Liver (tissue), 9 donors: Measurements from ENCODE around the gene CTXND1. TPM values are rescaled to one million over a fixed set of nuclear protein-coding genes. Genes with fewer than 3 reads are reported as not detected.
A peak's percentile ranks its signal among the peaks of the same experiment; 100 is the strongest.

Experiments
- DNase-seq: peaks from one replicate; pipeline ENCODE4 v3.0.0-alpha.2; 2017; ENCODE audit warnings: low spot score
- H3K27ac ChIP-seq, 2 donors: one replicate each; pipeline ENCODE4 v1.7.0; 2013; ENCODE audit warnings: inconsistent platforms in 2 of 2, low read length in 2 of 2, control low read depth in 1 of 2, low read depth in 1 of 2, mild to moderate bottlenecking in 1 of 2
- H3K27me3 ChIP-seq, 4 donors: one replicate each; pipeline versions ENCODE4 v1.6.1 to v1.7.0; 2013; ENCODE audit warnings: low read length in 3 of 4, inconsistent platforms in 1 of 4, mild to moderate bottlenecking in 1 of 4, moderate library complexity in 1 of 4; ENCODE audit not compliant: control insufficient read depth in 4 of 4, insufficient read depth in 4 of 4
- H3K36me3 ChIP-seq, 4 donors: one replicate each; pipeline versions ENCODE4 v1.6.1 to v1.7.0; 2013; ENCODE audit warnings: low read length in 3 of 4, mild to moderate bottlenecking in 3 of 4, low read depth in 1 of 4, moderate library complexity in 1 of 4; ENCODE audit not compliant: control insufficient read depth in 4 of 4, insufficient read depth in 3 of 4
- H3K4me1 ChIP-seq, 4 donors: one replicate each; pipeline versions ENCODE4 v1.6.1 to v1.7.0; 2013; ENCODE audit warnings: low read length in 3 of 4, mild to moderate bottlenecking in 3 of 4, moderate library complexity in 1 of 4; ENCODE audit not compliant: control insufficient read depth in 4 of 4, insufficient read depth in 4 of 4
- H3K4me3 ChIP-seq, 3 donors: one replicate each; pipeline versions ENCODE4 v1.6.1 to v1.7.0; 2013; ENCODE audit warnings: low read length in 3 of 3, control low read depth in 1 of 3, low read depth in 1 of 3, mild to moderate bottlenecking in 1 of 3
- H3K9ac ChIP-seq, 2 donors: one replicate each; pipeline ENCODE4 v1.7.0; 2013; ENCODE audit warnings: low read length in 2 of 2, mild to moderate bottlenecking in 2 of 2, moderate library complexity in 2 of 2, control low read depth in 1 of 2, low read depth in 1 of 2
- H3K9me3 ChIP-seq, 4 donors: one replicate each; pipeline versions ENCODE4 v1.6.1 to v1.7.0; 2013; ENCODE audit warnings: low read length in 3 of 4; ENCODE audit not compliant: control insufficient read depth in 4 of 4
- ATF3 ChIP-seq: IDR thresholded peaks from 2 replicates; pipeline ENCODE4 v1.6.1; 2016; ENCODE audit warnings: antibody characterized with exemption
- CTCF ChIP-seq: fragments of 150-350 bp; IDR thresholded peaks from 2 replicates; pipeline ENCODE4 v1.5.1; 2017; ENCODE audit warnings: improper control_type of control experiment, low read depth, low read length; ENCODE audit not compliant: missing input control
- EGR1 ChIP-seq, 2 donors: IDR thresholded peaks; 2 replicates each; pipeline ENCODE4 v1.6.1; 2016 to 2018; ENCODE audit warnings: antibody characterized with exemption in 2 of 2, low read depth in 2 of 2
- FOXA1 ChIP-seq: IDR thresholded peaks from 2 replicates; pipeline ENCODE4 v1.6.1; 2016; ENCODE audit warnings: antibody characterized with exemption
- FOXA2 ChIP-seq: IDR thresholded peaks from 2 replicates; pipeline ENCODE4 v1.6.1; 2016; ENCODE audit warnings: antibody characterized with exemption
- GABPA ChIP-seq, 2 donors: IDR thresholded peaks in 1 of 2; conservative IDR thresholded peaks in 1 of 2; 2 replicates each; pipeline ENCODE4 v1.6.1; 2016; ENCODE audit warnings: antibody characterized with exemption in 2 of 2, mild to moderate bottlenecking in 1 of 2, moderate library complexity in 1 of 2
- HNF4A ChIP-seq, 2 donors: conservative IDR thresholded peaks; 2 replicates each; pipeline ENCODE4 v1.6.1; 2016; ENCODE audit warnings: antibody characterized with exemption in 2 of 2, mild to moderate bottlenecking in 2 of 2
- HNF4G ChIP-seq: IDR thresholded peaks from 2 replicates; pipeline ENCODE4 v1.6.1; 2016; ENCODE audit warnings: antibody characterized with exemption
- JUND ChIP-seq, 2 donors: IDR thresholded peaks; 2 replicates each; pipeline ENCODE4 v1.6.1; 2016; ENCODE audit warnings: antibody characterized with exemption in 2 of 2
- MAX ChIP-seq: IDR thresholded peaks from 2 replicates; pipeline ENCODE4 v1.6.1; 2016; ENCODE audit warnings: antibody characterized with exemption
- NR2F2 ChIP-seq: IDR thresholded peaks from 2 replicates; pipeline ENCODE4 v1.6.1; 2016; ENCODE audit warnings: antibody characterized with exemption
- RAD21 ChIP-seq, 2 donors: IDR thresholded peaks; 2 replicates each; pipeline ENCODE4 v1.6.1; 2016; ENCODE audit warnings: antibody characterized with exemption in 2 of 2, mild to moderate bottlenecking in 2 of 2
- REST ChIP-seq: IDR thresholded peaks from 2 replicates; pipeline ENCODE4 v1.6.1; 2016; ENCODE audit warnings: antibody characterized with exemption, mild to moderate bottlenecking
- RXRA ChIP-seq, 2 donors: IDR thresholded peaks; 2 replicates each; pipeline ENCODE4 v1.6.1; 2017 to 2018; ENCODE audit warnings: antibody characterized with exemption in 2 of 2, mild to moderate bottlenecking in 1 of 2
- SP1 ChIP-seq: IDR thresholded peaks from 2 replicates; pipeline ENCODE4 v1.6.1; 2018; ENCODE audit warnings: antibody characterized with exemption, mild to moderate bottlenecking
- TAF1 ChIP-seq: conservative IDR thresholded peaks from 2 replicates; pipeline ENCODE4 v1.6.1; 2016; ENCODE audit warnings: antibody characterized with exemption, mild to moderate bottlenecking
- YY1 ChIP-seq: IDR thresholded peaks from 2 replicates; pipeline ENCODE4 v1.6.1; 2016; ENCODE audit warnings: antibody characterized with exemption, mild to moderate bottlenecking
- ZBTB33 ChIP-seq: IDR thresholded peaks from 2 replicates; pipeline ENCODE4 v1.6.1; 2016; ENCODE audit warnings: antibody characterized with exemption
- WGBS: extraction: QIAGEN DNeasy Blood & Tissue Kit; methylation state at CpG from one replicate; pipeline ENCODE4 v1.1.7; 2013; 5-methylcytosine and 5-hydroxymethylcytosine counted together
- polyA plus RNA-seq, 2 donors: library from polyadenylated mRNA; stranded (reverse) in 1 of 2; unstranded in 1 of 2; fragments of 200-250 nt in 1 of 2; fragments of >200 nt in 1 of 2; fragmentation: Nextera tagmentation in 1 of 2; extraction: Ambion mirVana in 1 of 2; gene quantifications; one replicate each; pipeline versions ENCODE4 v1.2.1 to v1.2.3, GENCODE V29; 2013 to 2015
- total RNA-seq, 2 donors: library from RNA; depleted of rRNA; stranded (reverse); fragments of >200 nt; gene quantifications; one replicate each; pipeline ENCODE4 v1.2.3, GENCODE V29; 2014
- donor health status: healthy.
- donor health status: healthy.
- donor health status: healthy.
- donor health status: healthy.
- donor health status: healthy.

Gene CTXND1
- total and polyA plus RNA-seq, 4 donors: 2.9 to 4.1 (median 3.1) TPM

- peaks cover 0 to 12% (median 3%) of the 10 kb centered on the region in 4 donors for H3K36me3 ChIP-seq
- TF ChIP-seq GABPA (IDR thresholded peaks at IDR 0.05 in 1 of 2, conservative IDR thresholded peaks at IDR 0.05 in 1 of 2): peak in 1 of 2 donors; percentile 67
- TF ChIP-seq NR2F2: peak; percentile 79
- peak; percentile 77 for TF ChIP-seq ATF3
- peak; percentile 84 for TF ChIP-seq YY1
- TF ChIP-seq FOXA1: peak; percentile 86
- peak; percentile 81 to 89 for TF ChIP-seq JUND (IDR thresholded peaks at IDR 0.05)
- peak; percentile 94 for TF ChIP-seq ZBTB33
- TF ChIP-seq CTCF: no peak
- peak; percentile 65 for TF ChIP-seq FOXA2
- TF ChIP-seq MAX: peak; percentile 98
- peak; percentile 53 for TF ChIP-seq REST
- TF ChIP-seq EGR1 (IDR thresholded peaks at IDR 0.05; ENCODE audit: low read depth in 2 of 2): peak; percentile 38 to 92
- peak; percentile 62 to 70 for TF ChIP-seq RAD21 (IDR thresholded peaks at IDR 0.05)
- peak; percentile 94 to 99 for TF ChIP-seq RXRA (IDR thresholded peaks at IDR 0.05)
- no peak for TF ChIP-seq TAF1
- peak; percentile 98 to 99 for TF ChIP-seq HNF4A (conservative IDR thresholded peaks at IDR 0.05)
- TF ChIP-seq SP1: peak; percentile 98
- TF ChIP-seq HNF4G: peak; percentile 93
- WGBS: 39% methylated on average over 5 of the region's 5 CpGs
- H3K27me3 ChIP-seq: no peaks in the 10 kb centered on the region
- no peak for DNase-seq
- H3K27ac ChIP-seq: peak overlapping the region; percentile 61 to 93
- no peak overlapping the region for H3K4me3 ChIP-seq
- H3K4me1 ChIP-seq: peaks cover 29 to 60% (median 50%) of the 10 kb centered on the region in 4 donors
- no peak overlapping the region for H3K9ac ChIP-seq
- H3K9me3 ChIP-seq: no peaks in the 10 kb centered on the region
These were observed 88.8 kb downstream of the CTXND1 start for GRCh38 chr15:80163217-80163616.
